B cell (primary cell): Measurements from ENCODE around the gene SPHK1. TPM values are rescaled to one million over a fixed set of nuclear protein-coding genes. Genes with fewer than 3 reads are reported as not detected.

ENCODE experiments used
- ATAC-seq: fragments of 200-7000 bp; cut with Tn5 transposase; one replicate; pipeline ENCODE4 v1.10.0; 2021; ENCODE audit warnings: low read depth, mild to moderate bottlenecking, moderate number of reproducible peaks, moderate library complexity
- CTCF ChIA-PET: fragments of 350-600 bp; sonication (Branson Sonifier 250); formaldehyde crosslinking; loops from one replicate; lab custom pipeline; 2021; ENCODE audit warnings: antibody characterized with exemption, inconsistent platforms; lab: Charles Lee
- POLR2A ChIA-PET: fragments of 350-600 bp; sonication (Branson Sonifier 250); formaldehyde crosslinking; loops from one replicate; lab custom pipeline; 2021; ENCODE audit warnings: antibody characterized with exemption; lab: Charles Lee
- DNase-seq: peaks from one replicate; pipeline ENCODE4 v3.0.0; 2013
- H2AFZ ChIP-seq: 2 replicates; pipeline ENCODE4 v1.6.1; 2012; ENCODE audit warnings: mild to moderate bottlenecking, low read depth, low read length; ENCODE audit not compliant: insufficient read depth, poor library complexity, severe bottlenecking
- H3K27ac ChIP-seq, 2 donors: 1 replicate in 1 of 2; 2 replicates in 1 of 2; pipeline ENCODE4 v1.5.1; 2012 to 2013; ENCODE audit warnings: low read length in 2 of 2, mild to moderate bottlenecking in 2 of 2, moderate library complexity in 1 of 2
- H3K27me3 ChIP-seq, 4 experiments: fragments of 200-600 bp in 1 of 4; sonication (generic) in 1 of 4; replicated peaks in 1 of 4; 1 replicate in 2 of 4; 2 replicates in 2 of 4; pipeline versions ENCODE4 v1.6.1 to v1.7.0; 2013 to 2016; ENCODE audit warnings: low read length in 3 of 4, mild to moderate bottlenecking in 2 of 4, mixed read lengths in 1 of 4, moderate library complexity in 1 of 4; ENCODE audit not compliant: insufficient read depth in 4 of 4, control insufficient read depth in 3 of 4; ENCODE audit errors: control extremely low read depth in 1 of 4
- H3K36me3 ChIP-seq, 2 experiments: replicated peaks in 1 of 2; 1 replicate in 1 of 2; 2 replicates in 1 of 2; pipeline versions ENCODE4 v1.6.1 to v1.7.1; 2013; ENCODE audit warnings: low read length in 1 of 2; ENCODE audit not compliant: insufficient read depth in 2 of 2, control insufficient read depth in 1 of 2; ENCODE audit errors: control extremely low read depth in 1 of 2, extremely low read depth in 1 of 2
- H3K4me1 ChIP-seq, 2 donors: fragments of 200-600 bp in 1 of 2; sonication (generic) in 1 of 2; 1 replicate in 1 of 2; 2 replicates in 1 of 2; pipeline versions ENCODE4 v1.5.1 to v1.6.1; 2013 to 2017; ENCODE audit warnings: low read length in 2 of 2; ENCODE audit not compliant: control insufficient read depth in 2 of 2, insufficient read depth in 2 of 2
- H3K4me2 ChIP-seq: replicated peaks from 2 replicates; pipeline ENCODE3; 2012; ENCODE audit warnings: mild to moderate bottlenecking, low read depth, low read length; ENCODE audit not compliant: poor library complexity, severe bottlenecking
- H3K4me3 ChIP-seq, 5 experiments: fragments of 200-600 bp in 1 of 5; sonication (generic) in 1 of 5; 1 replicate in 3 of 5; 2 replicates in 2 of 5; pipeline versions ENCODE4 v1.5.1 to v1.7.0; 2011 to 2016; ENCODE audit warnings: low read length in 4 of 5, mild to moderate bottlenecking in 4 of 5, low read depth in 2 of 5, control low read depth in 1 of 5, moderate library complexity in 1 of 5; ENCODE audit not compliant: insufficient read depth in 1 of 5; ENCODE audit errors: control extremely low read depth in 1 of 5, extremely low read depth in 1 of 5
- H3K79me2 ChIP-seq: fragments of 200-600 bp; sonication (generic); one replicate; pipeline ENCODE4 v1.6.0; 2016; ENCODE audit warnings: low read length; ENCODE audit not compliant: control insufficient read depth, insufficient read depth
- H3K9ac ChIP-seq: fragments of 200-600 bp; sonication (generic); 2 replicates; pipeline ENCODE4 v1.6.1; 2017; ENCODE audit warnings: mild to moderate bottlenecking, low read length, moderate library complexity
- H3K9me3 ChIP-seq, 3 donors: one replicate each; pipeline versions ENCODE4 v1.6.1 to v1.7.1; 2013; ENCODE audit warnings: low read length in 2 of 3; ENCODE audit not compliant: control insufficient read depth in 2 of 3, insufficient read depth in 1 of 3; ENCODE audit errors: control extremely low read depth in 1 of 3
- H4K20me1 ChIP-seq: 2 replicates; pipeline ENCODE4 v1.6.0; 2012; ENCODE audit warnings: mild to moderate bottlenecking, low read length; ENCODE audit not compliant: insufficient read depth, control insufficient read depth, poor library complexity, severe bottlenecking
- H3K27ac Mint-ChIP-seq: one replicate; pipeline ENCODE4 v1.8.0; 2021; ENCODE audit warnings: mixed read lengths
- H3K27me3 Mint-ChIP-seq: one replicate; pipeline ENCODE4 v1.8.0; 2021; ENCODE audit warnings: mixed read lengths
- H3K4me1 Mint-ChIP-seq: one replicate; pipeline ENCODE4 v1.8.0; 2021; ENCODE audit warnings: mixed read lengths
- H3K4me3 Mint-ChIP-seq: one replicate; pipeline ENCODE4 v1.8.0; 2021; ENCODE audit warnings: mixed read lengths
- H3K9me3 Mint-ChIP-seq: one replicate; pipeline ENCODE4 v1.8.0; 2022; ENCODE audit warnings: mixed read lengths; ENCODE audit not compliant: insufficient read depth
- CTCF ChIP-seq: fragments of 200-600 bp; IDR thresholded peaks from one replicate; pipeline ENCODE4 v1.8.0; 2022; ENCODE audit warnings: antibody characterized with exemption, mild to moderate bottlenecking
- EZH2 ChIP-seq: IDR thresholded peaks from 2 replicates; pipeline ENCODE4 v1.6.1; 2012; ENCODE audit warnings: borderline replicate concordance, low read depth, mild to moderate bottlenecking, moderate library complexity, low read length; ENCODE audit not compliant: insufficient read depth, poor library complexity, severe bottlenecking
- whole genome bisulfite sequencing: methylation state at CpG from one replicate; pipeline ENCODE4 v1.1.5; 2013; ENCODE audit warnings: missing lambda C conversion rate; ENCODE audit not compliant: insufficient coverage; 5-methylcytosine and 5-hydroxymethylcytosine counted together
- intact Hi-C: fragments of 100-400 bp; cut with micrococcal nuclease; formaldehyde crosslinking; loops from one replicate; pipeline ENCODE4 v1.10.0; 2022
- polyA plus RNA-seq: library from polyadenylated mRNA; depleted of rRNA; stranded (reverse); fragments of >200 nt; gene quantifications from 2 replicates; pipeline ENCODE4 v1.2.3, GENCODE V29; 2012
- total RNA-seq, 2 donors: library from RNA; stranded (reverse); fragments of 120-200 nt in 1 of 2; gene quantifications; 1 replicate in 1 of 2; 2 replicates in 1 of 2; pipeline versions ENCODE4 v1.2.3 to v1.2.4, GENCODE V29; 2013 to 2022

SPHK1 gene
- total and polyA plus RNA-seq, 2 donors (not counting 1 experiment from before 2014, with no cell fraction given): 1.1 to 2.4 TPM

DNA sequence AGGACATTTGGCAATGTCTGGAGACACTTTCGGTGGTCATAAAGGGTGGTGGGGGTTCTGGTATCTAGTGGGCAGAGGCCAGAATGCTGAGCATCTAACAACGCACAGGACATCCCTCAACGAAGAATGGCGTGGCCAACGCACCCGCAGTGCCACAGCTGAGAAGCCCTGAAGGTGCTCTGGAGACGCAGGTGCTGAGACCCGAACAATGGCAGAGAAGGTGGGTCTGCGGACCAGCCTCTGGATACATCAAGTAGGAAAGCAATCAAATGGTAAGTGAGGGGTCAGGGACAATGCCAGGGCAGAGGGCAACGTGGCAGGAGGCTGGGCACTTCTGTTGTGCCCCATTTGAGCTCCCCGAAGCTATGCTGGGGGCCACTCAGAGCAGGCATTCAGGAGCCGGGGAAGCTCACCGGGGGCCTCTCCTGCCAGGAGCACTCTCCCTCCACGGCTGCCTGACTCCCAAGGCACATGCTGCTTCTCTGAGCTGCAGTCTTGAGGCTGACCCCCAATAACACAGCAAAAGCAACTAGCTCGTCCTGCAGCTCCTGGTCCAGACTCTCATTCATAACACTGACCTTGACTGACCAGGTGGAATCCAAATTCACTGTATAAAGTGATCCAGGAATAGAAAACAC lies 26.0 kb downstream of the SPHK1 start:
- intact Hi-C loops: no loop called here
- POLR2A ChIA-PET: interaction anchor here (0.6 to 1.5 kb wide), 4 partner anchors 14 to 442 kb away, joined by 3 to 6 read pairs (median 4); no protein-coding TSS in a partner anchor
- 97% methylated on average over 15 of the region's 15 CpGs for WGBS

More for the DNA sequence above, 26.0 kb downstream of the SPHK1 start:
- Histone ChIP-seq H3K27me3 (no peaks in the 10 kb centered on the region), H3K27ac (no peak overlapping the region), H3K4me3 (no peak overlapping the region), H3K79me2 (peaks cover 88% of the 10 kb centered on the region), H2AFZ (no peak overlapping the region), H3K9ac (no peak overlapping the region), H3K36me3 (peaks cover 0 to 20% of the 10 kb centered on the region in 2 experiments), H3K4me2 (no peak overlapping the region), H3K9me3 (no peaks in the 10 kb centered on the region), H4K20me1 (peaks cover 46% of the 10 kb centered on the region), H3K4me1 (peaks cover 42 to 48% of the 10 kb centered on the region in 2 donors)
- CTCF ChIA-PET: interaction anchor here (0.7 to 17.6 kb wide), 11 partner anchors 12 to 113 kb away, joined by 3 to 265 read pairs (median 4); partner anchors contain the start of genes RHBDF2, SPHK1 and UBE2O
- H3K4me3 Mint-ChIP-seq: no peak overlapping the region
- TF ChIP-seq EZH2 (no peak), CTCF (no peak)
- no peaks in the 10 kb centered on the region for H3K9me3 Mint-ChIP-seq
- DNase-seq (no peak), ATAC-seq (no peak)
- H3K4me1 Mint-ChIP-seq: peaks cover 42% of the 10 kb centered on the region
- H3K27ac Mint-ChIP-seq: no peak overlapping the region
- no peaks in the 10 kb centered on the region for H3K27me3 Mint-ChIP-seq
